AG09309 (cell line): ENCODE results near the gene PRKN.
A peak's percentile ranks its signal among the peaks of the same experiment; 100 is the strongest.

Experiments used
- DNase-seq: peaks from one replicate; pipeline ENCODE4 v3.0.0-alpha.2; 2010; ENCODE audit warnings: low read depth
- H3K4me3 ChIP-seq: 2 replicates; pipeline ENCODE4 v1.5.1; 2011; ENCODE audit warnings: mild to moderate bottlenecking, low read depth, low read length, moderate library complexity; ENCODE audit not compliant: control insufficient read depth
- CTCF ChIP-seq: IDR thresholded peaks from 2 replicates; pipeline ENCODE4 v1.5.1; 2011; ENCODE audit warnings: mild to moderate bottlenecking, low read depth, low read length, inconsistent platforms; ENCODE audit not compliant: insufficient read depth, control insufficient read depth; ENCODE audit errors: missing control alignments

PRKN gene

GRCh38 chr6:161409353-161409752 lies 1318.2 kb downstream of the PRKN start:
- no peak for DNase-seq
- no peak overlapping the region for H3K4me3 ChIP-seq
- no peak for TF ChIP-seq CTCF

- TF ChIP-seq CTCF = no peak
- no peak overlapping the region for H3K4me3 ChIP-seq
- no peak for DNase-seq
Observed at GRCh38 chr6:161408041-161408440, 1319.5 kb downstream of the PRKN start.

GRCh38 chr6:161407581-161407980 lies 1320.0 kb downstream of the PRKN start:
- DNase-seq = no peak
- no peak for TF ChIP-seq CTCF
- H3K4me3 ChIP-seq = no peak overlapping the region

GRCh38 chr6:161407115-161407514 lies 1320.5 kb downstream of the PRKN start:
- no peak for TF ChIP-seq CTCF
- H3K4me3 ChIP-seq = no peak overlapping the region
- no peak for DNase-seq

GRCh38 chr6:161406646-161407045 lies 1320.9 kb downstream of the PRKN start:
- peak; percentile 75 for DNase-seq
- H3K4me3 ChIP-seq = no peak overlapping the region
- no peak for TF ChIP-seq CTCF

GRCh38 chr6:161405418-161405817 lies 1322.1 kb downstream of the PRKN start:
- no peak overlapping the region for H3K4me3 ChIP-seq
- no peak for TF ChIP-seq CTCF
- no peak for DNase-seq

GRCh38 chr6:161403717-161404116 lies 1323.8 kb downstream of the PRKN start:
- no peak for TF ChIP-seq CTCF
- DNase-seq = no peak
- no peak overlapping the region for H3K4me3 ChIP-seq
